ENCODE measurements around the gene RAB30. TPM values are rescaled to one million over a fixed set of nuclear protein-coding genes. Genes with fewer than 3 reads are reported as not detected.
A peak's percentile ranks its signal among the peaks of the same experiment; 100 is the strongest.

RAB30 gene
- 13.6 TPM for total RNA-seq

GRCh38 chr11:83071567-83072349, at the start of gene RAB30:
TSS of gene RAB30 (minus strand) at chr11:83071897. CDS start at chr11:82997316, 74,581 bp downstream.
- peak; percentile 99 for DNase-seq (ENCODE audit: low spot score)

GRCh38 chr11:83120327-83120726, 48.6 kb upstream of the RAB30 start:
- no peak for DNase-seq (ENCODE audit: low spot score)

- no peak for DNase-seq (ENCODE audit: low spot score)
Measured at GRCh38 chr11:83119216-83119615, 47.5 kb upstream of the RAB30 start.

- DNase-seq (ENCODE audit: low spot score) = no peak
Measured at GRCh38 chr11:83118814-83119213, 47.1 kb upstream of the RAB30 start.

- DNase-seq (ENCODE audit: low spot score) = no peak
Measured at GRCh38 chr11:83116015-83116641, 44.4 kb upstream of the RAB30 start.

GRCh38 chr11:83115551-83115950, 43.9 kb upstream of the RAB30 start:
- no peak for DNase-seq (ENCODE audit: low spot score)

- DNase-seq (ENCODE audit: low spot score) = no peak
Measured at GRCh38 chr11:83115026-83115425, 43.3 kb upstream of the RAB30 start.

GRCh38 chr11:83112886-83113285, 41.2 kb upstream of the RAB30 start:
- no peak for DNase-seq (ENCODE audit: low spot score)

- DNase-seq (ENCODE audit: low spot score) = no peak
Measured at GRCh38 chr11:83105168-83105567, 33.5 kb upstream of the RAB30 start.

- DNase-seq (ENCODE audit: low spot score) = no peak
Measured at GRCh38 chr11:83102834-83103233, 31.1 kb upstream of the RAB30 start.

GRCh38 chr11:83097429-83098075, 25.9 kb upstream of the RAB30 start:
- DNase-seq (ENCODE audit: low spot score) = no peak

GRCh38 chr11:83093634-83094033, 21.9 kb upstream of the RAB30 start:
- DNase-seq (ENCODE audit: low spot score) = no peak

GRCh38 chr11:83092488-83093384, 21.0 kb upstream of the RAB30 start:
- DNase-seq (ENCODE audit: low spot score) = peak; percentile 66

GRCh38 chr11:83088965-83089364, 17.3 kb upstream of the RAB30 start:
- DNase-seq (ENCODE audit: low spot score) = no peak

GRCh38 chr11:83087035-83087434, 15.3 kb upstream of the RAB30 start:
- no peak for DNase-seq (ENCODE audit: low spot score)

- DNase-seq (ENCODE audit: low spot score) = no peak
Measured at GRCh38 chr11:83079820-83080219, 8.1 kb upstream of the RAB30 start.

- no peak for DNase-seq (ENCODE audit: low spot score)
Measured at GRCh38 chr11:83078269-83078668, 6.6 kb upstream of the RAB30 start.

GRCh38 chr11:83073884-83074283, 2.2 kb upstream of the RAB30 start:
- DNase-seq (ENCODE audit: low spot score) = no peak

GRCh38 chr11:83073258-83073657, 1.6 kb upstream of the RAB30 start:
- DNase-seq (ENCODE audit: low spot score) = no peak

- no peak for DNase-seq (ENCODE audit: low spot score)
Measured at GRCh38 chr11:83072350-83073242, 899 bp upstream of the RAB30 start.

Data from mucosa of gallbladder (tissue), 1 donor.